SK-N-SH (cell line): ENCODE measurements around the gene UFSP2. TPM values are rescaled to one million over a fixed set of nuclear protein-coding genes. Genes with fewer than 3 reads are reported as not detected.
A peak's percentile ranks its signal among the peaks of the same experiment; 100 is the strongest.

Source experiments
- CTCF ChIA-PET: fragments of 300-600, 350-600 bp; formaldehyde crosslinking; extraction: SDS; loops from one replicate; lab custom pipeline; 2021; lab: Yijun Ruan, JAX
- POLR2A ChIA-PET: fragments of 350-600 bp; sonication (Branson Sonifier 250); formaldehyde crosslinking; extraction: SDS; loops from one replicate; lab custom pipeline; 2020; ENCODE audit warnings: antibody characterized with exemption, inconsistent platforms; lab: Yijun Ruan, JAX
- DNase-seq: peaks from one replicate; pipeline ENCODE4 v3.0.0; 2012
- H2AFZ ChIP-seq: fragments of 200-600 bp; sonication (generic); 2 replicates; pipeline ENCODE4 v1.8.1; 2016; ENCODE audit warnings: antibody characterized with exemption, mild to moderate bottlenecking, low read depth
- H3F3A ChIP-seq: fragments of 200-600 bp; sonication (generic); replicated peaks from 2 replicates; pipeline ENCODE3; 2016; ENCODE audit warnings: antibody characterized with exemption, mild to moderate bottlenecking; ENCODE audit not compliant: insufficient read depth
- H3K27ac ChIP-seq, 2 experiments: fragments of 200-500 bp in 1 of 2; fragments of 200-600 bp in 1 of 2; sonication (Bioruptor generic) in 1 of 2; sonication (generic), shearing (Covaris generic) in 1 of 2; 2 replicates each; pipeline versions ENCODE4 v1.5.1 to v1.6.1; 2014 to 2016; ENCODE audit warnings: low read depth in 2 of 2, inconsistent platforms in 1 of 2, low read length in 1 of 2, mild to moderate bottlenecking in 1 of 2, mixed read lengths in 1 of 2
- H3K27me3 ChIP-seq: fragments of 200-600 bp; sonication (generic), shearing (Covaris generic); 2 replicates; pipeline ENCODE4 v1.6.1; 2016; ENCODE audit warnings: mixed run types; ENCODE audit not compliant: insufficient read depth
- H3K36me3 ChIP-seq, 2 experiments: fragments of 200-500 bp in 1 of 2; fragments of 200-600 bp in 1 of 2; sonication (Bioruptor generic) in 1 of 2; sonication (generic) in 1 of 2; replicated peaks in 1 of 2; 2 replicates each; pipeline versions ENCODE3 to v1.5.1; 2014 to 2016; ENCODE audit warnings: low read length in 1 of 2, mild to moderate bottlenecking in 1 of 2; ENCODE audit not compliant: insufficient read depth in 2 of 2, control insufficient read depth in 1 of 2
- H3K4me1 ChIP-seq, 2 experiments: fragments of 200-500 bp in 1 of 2; fragments of 200-600 bp in 1 of 2; sonication (Bioruptor generic) in 1 of 2; sonication (generic), shearing (Covaris generic) in 1 of 2; 2 replicates each; pipeline versions ENCODE4 v1.5.1 to v1.6.1; 2014 to 2016; ENCODE audit warnings: low read depth in 1 of 2, low read length in 1 of 2, mixed run types in 1 of 2; ENCODE audit not compliant: insufficient read depth in 2 of 2, control insufficient read depth in 1 of 2
- H3K4me2 ChIP-seq: fragments of 200-600 bp; sonication (generic), shearing (Covaris generic); 2 replicates; pipeline ENCODE4 v1.6.1; 2017; ENCODE audit warnings: mixed run types
- H3K4me3 ChIP-seq, 2 experiments: fragments of 200-500 bp in 1 of 2; fragments of 200-600 bp in 1 of 2; sonication (Bioruptor generic) in 1 of 2; sonication (generic), shearing (Covaris generic) in 1 of 2; 2 replicates each; pipeline versions ENCODE4 v1.5.1 to v1.8.1; 2014 to 2016; ENCODE audit warnings: low read depth in 2 of 2, inconsistent platforms in 1 of 2, low read length in 1 of 2, mild to moderate bottlenecking in 1 of 2, mixed read lengths in 1 of 2, moderate library complexity in 1 of 2
- H3K79me2 ChIP-seq: fragments of 200-600 bp; sonication (generic); 2 replicates; pipeline ENCODE4 v1.8.1; 2017; ENCODE audit warnings: mild to moderate bottlenecking; ENCODE audit not compliant: insufficient read depth
- H3K9ac ChIP-seq: fragments of 200-600 bp; sonication (generic); 2 replicates; pipeline ENCODE4 v1.6.1; 2017; ENCODE audit warnings: mixed run types
- H3K9me2 ChIP-seq: fragments of 200-600 bp; sonication (generic); 2 replicates; pipeline ENCODE4 v1.6.1; 2017; ENCODE audit warnings: mixed run types
- H3K9me3 ChIP-seq: fragments of 200-600 bp; sonication (generic); 2 replicates; pipeline ENCODE4 v1.6.1; 2017; ENCODE audit warnings: mixed run types, mild to moderate bottlenecking, moderate library complexity
- H4K20me1 ChIP-seq: fragments of 200-600 bp; sonication (generic); 2 replicates; pipeline ENCODE4 v1.6.1; 2017; ENCODE audit warnings: mild to moderate bottlenecking, mixed run types; ENCODE audit not compliant: insufficient read depth
- ELF1 ChIP-seq: IDR thresholded peaks from 2 replicates; pipeline ENCODE4 v1.4.0; 2012
- EP300 ChIP-seq, 2 experiments: IDR thresholded peaks; 2 replicates each; pipeline versions ENCODE4 v1.4.0 to v1.6.1; 2012; ENCODE audit warnings: borderline replicate concordance in 1 of 2, low read depth in 1 of 2, low read length in 1 of 2
- EZH2phosphoT487 ChIP-seq: fragments of 200-600 bp; sonication (generic); IDR thresholded peaks from 2 replicates; pipeline ENCODE4 v1.6.1; 2017; ENCODE audit warnings: low read depth, mixed run types, mild to moderate bottlenecking, antibody characterized with exemption, moderate library complexity, borderline replicate concordance
- FOSL2 ChIP-seq: IDR thresholded peaks from 2 replicates; pipeline ENCODE4 v1.4.0; 2012; ENCODE audit warnings: low read depth, mild to moderate bottlenecking, moderate library complexity, borderline replicate concordance
- FOXJ3 ChIP-seq: sonication (generic); formaldehyde crosslinking; IDR thresholded peaks from 2 replicates; pipeline ENCODE4 v1.5.1; 2020; ENCODE audit warnings: mild to moderate bottlenecking, missing genetic modification reagents
- GABPA ChIP-seq: IDR thresholded peaks from 2 replicates; pipeline ENCODE4 v1.4.0; 2012; ENCODE audit warnings: low read depth, mild to moderate bottlenecking
- GATA2 ChIP-seq: sonication (generic); formaldehyde crosslinking; IDR thresholded peaks from 2 replicates; pipeline ENCODE4 v1.5.0; 2020; ENCODE audit warnings: mild to moderate bottlenecking, missing genetic modification reagents
- MEF2A ChIP-seq: IDR thresholded peaks from 2 replicates; pipeline ENCODE4 v1.4.0; 2012; ENCODE audit warnings: low read depth, borderline replicate concordance
- MXI1 ChIP-seq: IDR thresholded peaks from 2 replicates; pipeline ENCODE4 v1.6.1; 2012; ENCODE audit warnings: mild to moderate bottlenecking, low read depth, low read length, improper control_type of control experiment
- NFIC ChIP-seq: IDR thresholded peaks from 2 replicates; pipeline ENCODE4 v1.4.0; 2012; ENCODE audit warnings: borderline replicate concordance
- NRF1 ChIP-seq: IDR thresholded peaks from 2 replicates; pipeline ENCODE4 v1.6.1; 2012; ENCODE audit warnings: low read depth, mild to moderate bottlenecking, low read length
- RAD21 ChIP-seq: IDR thresholded peaks from 2 replicates; pipeline ENCODE4 v1.6.1; 2012; ENCODE audit warnings: mild to moderate bottlenecking, low read length
- RCOR1 ChIP-seq: fragments of 150-350 bp; IDR thresholded peaks from 2 replicates; pipeline ENCODE4 v1.6.1; 2017; ENCODE audit warnings: antibody characterized with exemption, low read length
- RFX5 ChIP-seq: IDR thresholded peaks from 2 replicates; pipeline ENCODE4 v1.6.1; 2012; ENCODE audit warnings: mild to moderate bottlenecking, improper control_type of control experiment, low read length
- SIN3A ChIP-seq: IDR thresholded peaks from 2 replicates; pipeline ENCODE4 v1.6.1; 2012; ENCODE audit warnings: low read depth, mild to moderate bottlenecking, low read length, moderate library complexity, borderline replicate concordance
- TAF1 ChIP-seq: IDR thresholded peaks from 2 replicates; pipeline ENCODE4 v1.6.1; 2012; ENCODE audit warnings: low read depth, mild to moderate bottlenecking, low read length, moderate library complexity, borderline replicate concordance
- WGBS: methylation state at CpG from one replicate; pipeline ENCODE4 v1.1.6; 2017; ENCODE audit warnings: low lambda C conversion rate; 5-methylcytosine and 5-hydroxymethylcytosine counted together
- polyA plus RNA-seq, 3 experiments: library from polyadenylated mRNA; depleted of rRNA; stranded (reverse); fragments of >200 nt; gene quantifications; 2 replicates each; pipeline ENCODE4 v1.2.3, GENCODE V29; 2012
- TF ChIP-seq, protein P1 (sequence below): IDR thresholded peaks from 2 replicates; pipeline ENCODE4 v1.4.0; 2012; ENCODE audit warnings: low read depth, borderline replicate concordance
- TF ChIP-seq, protein P2 (sequence below): fragments of 150-350 bp; IDR thresholded peaks from 2 replicates; pipeline ENCODE4 v1.6.1; 2017; ENCODE audit warnings: antibody characterized with exemption, low read length, low read depth, borderline replicate concordance
- TF ChIP-seq, protein P3 (sequence below): IDR thresholded peaks from 2 replicates; pipeline ENCODE4 v1.6.1; 2012; ENCODE audit warnings: mild to moderate bottlenecking, low read depth, low read length, moderate library complexity
- TF ChIP-seq, protein P4 (sequence below): fragments of 200-600 bp; sonication (generic); IDR thresholded peaks from 2 replicates; pipeline ENCODE4 v1.6.1; 2017; ENCODE audit warnings: antibody characterized with exemption, mild to moderate bottlenecking, moderate library complexity
- TF ChIP-seq, protein P5 (sequence below): IDR thresholded peaks from 2 replicates; pipeline ENCODE4 v1.4.0; 2012; ENCODE audit warnings: low read depth, borderline replicate concordance

The UFSP2 gene
- polyA plus RNA-seq, 1 of the 3 experiments (the other 2 are of a cell fraction) = 15.5 TPM

DNA sequence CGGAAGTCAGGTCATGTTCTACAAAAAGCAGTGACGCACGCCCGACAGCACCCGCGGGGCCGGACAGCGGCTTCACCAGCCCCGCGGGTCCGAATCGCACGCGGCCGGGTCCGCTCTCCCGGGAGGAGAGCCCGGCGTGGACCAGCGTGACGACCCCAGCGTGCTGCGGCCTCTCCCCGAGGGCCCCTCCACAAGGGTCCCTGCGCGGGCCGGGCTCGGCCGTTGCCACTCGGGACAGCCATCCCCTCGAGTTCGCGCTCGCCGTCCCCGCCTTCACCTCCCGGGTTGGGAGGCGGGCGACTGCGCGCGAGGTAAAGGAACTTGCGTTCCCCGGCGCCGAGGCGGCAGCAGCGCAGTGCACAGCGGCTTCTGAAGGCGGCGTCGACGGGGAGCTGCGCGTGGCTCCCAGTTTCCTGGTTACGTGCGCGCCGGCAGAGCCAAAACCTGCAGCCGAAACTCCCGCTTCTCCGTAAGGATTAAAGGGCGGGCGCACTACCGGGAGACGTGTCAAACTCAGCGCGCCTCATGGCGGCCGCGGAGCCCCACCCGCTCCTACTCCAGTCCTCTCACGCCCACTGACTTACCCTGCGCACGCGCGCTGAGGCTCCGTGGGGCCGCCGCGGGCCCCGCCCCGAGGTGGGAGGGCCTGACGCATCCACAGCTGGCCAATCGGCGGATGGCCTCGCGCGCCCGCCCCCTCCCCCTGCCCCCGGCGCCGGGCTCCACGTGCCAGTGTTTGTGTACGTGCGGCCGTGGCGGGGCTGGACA is 29.6 kb downstream of the UFSP2 start:
- CTCF ChIA-PET = interaction anchor here (0.9 to 3.8 kb wide), 5 partner anchors 164 to 641 kb away, joined by 3 to 19 read pairs (median 8); partner anchors contain the start of gene SNX25
- Histone ChIP-seq H3K27me3 (no peaks in the 10 kb centered on the region), H3K9me2 (no peaks in the 10 kb centered on the region), H3F3A (peaks cover 9% of the 10 kb centered on the region), H3K9me3 (no peaks in the 10 kb centered on the region), H4K20me1 (no peaks in the 10 kb centered on the region), H2AFZ (peak overlapping the region; percentile 74), H3K4me2 (peak overlapping the region; percentile 99), H3K27ac (peak overlapping the region; percentile 94 to 98), H3K4me1 (peaks cover 6 to 8% of the 10 kb centered on the region in 2 experiments; a peak in 3 of 4 replicates), H3K9ac (peak overlapping the region; percentile 90), H3K4me3 (peak overlapping the region; percentile 74 to 78), H3K79me2 (0 out of 2 replicates have a peak, but pooled peaks cover 8% of the 10 kb centered on the region), H3K36me3 (peaks cover 26 to 29% of the 10 kb centered on the region in 2 experiments)
- peak; percentile 99 for DNase-seq
- WGBS = 0% methylated on average over 11 of the region's 98 CpGs
- POLR2A ChIA-PET = interaction anchor here (0.7 to 2.2 kb wide), 17 partner anchors 8 to 662 kb away, joined by 3 to 14 read pairs (median 4); partner anchors contain the start of genes CENPU, SLC25A4, SNX25 and UFSP2
- TF ChIP-seq RCOR1 = peak; percentile 45; the same call in 1 of the 2 replicates
- TF ChIP-seq GATA2 (CRISPR knock-in tag) = no peak
- peak; percentile 87 for TF ChIP-seq NRF1
- 0 out of 2 replicates have a peak, but pooled peaks have one; percentile 0 for TF ChIP-seq GABPA
- TF ChIP-seq TAF1 = no peak
- no peak; the same call in 1 of the 2 replicates for TF ChIP-seq ELF1
- TF ChIP-seq EP300 (IDR thresholded peaks at IDR 0.05; ENCODE audit: borderline replicate concordance in 1 of 2, low read depth in 1 of 2, low read length in 1 of 2) = 0 out of 4 replicates have a peak, but pooled peaks of 1 of the 2 experiments have one; percentile 6
- no peak for TF ChIP-seq FOXJ3
- TF ChIP-seq FOSL2 = 0 out of 2 replicates have a peak, but pooled peaks have one; percentile 1
- TF ChIP-seq, protein P1, sequence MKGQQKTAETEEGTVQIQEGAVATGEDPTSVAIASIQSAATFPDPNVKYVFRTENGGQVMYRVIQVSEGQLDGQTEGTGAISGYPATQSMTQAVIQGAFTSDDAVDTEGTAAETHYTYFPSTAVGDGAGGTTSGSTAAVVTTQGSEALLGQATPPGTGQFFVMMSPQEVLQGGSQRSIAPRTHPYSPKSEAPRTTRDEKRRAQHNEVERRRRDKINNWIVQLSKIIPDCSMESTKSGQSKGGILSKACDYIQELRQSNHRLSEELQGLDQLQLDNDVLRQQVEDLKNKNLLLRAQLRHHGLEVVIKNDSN = peak; percentile 17; the same call in 1 of the 2 replicates
- peak; percentile 98 for TF ChIP-seq MXI1
- TF ChIP-seq, protein P2, sequence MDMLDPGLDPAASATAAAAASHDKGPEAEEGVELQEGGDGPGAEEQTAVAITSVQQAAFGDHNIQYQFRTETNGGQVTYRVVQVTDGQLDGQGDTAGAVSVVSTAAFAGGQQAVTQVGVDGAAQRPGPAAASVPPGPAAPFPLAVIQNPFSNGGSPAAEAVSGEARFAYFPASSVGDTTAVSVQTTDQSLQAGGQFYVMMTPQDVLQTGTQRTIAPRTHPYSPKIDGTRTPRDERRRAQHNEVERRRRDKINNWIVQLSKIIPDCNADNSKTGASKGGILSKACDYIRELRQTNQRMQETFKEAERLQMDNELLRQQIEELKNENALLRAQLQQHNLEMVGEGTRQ = no peak
- peak; percentile 96 for TF ChIP-seq SIN3A
- TF ChIP-seq, protein P3, sequence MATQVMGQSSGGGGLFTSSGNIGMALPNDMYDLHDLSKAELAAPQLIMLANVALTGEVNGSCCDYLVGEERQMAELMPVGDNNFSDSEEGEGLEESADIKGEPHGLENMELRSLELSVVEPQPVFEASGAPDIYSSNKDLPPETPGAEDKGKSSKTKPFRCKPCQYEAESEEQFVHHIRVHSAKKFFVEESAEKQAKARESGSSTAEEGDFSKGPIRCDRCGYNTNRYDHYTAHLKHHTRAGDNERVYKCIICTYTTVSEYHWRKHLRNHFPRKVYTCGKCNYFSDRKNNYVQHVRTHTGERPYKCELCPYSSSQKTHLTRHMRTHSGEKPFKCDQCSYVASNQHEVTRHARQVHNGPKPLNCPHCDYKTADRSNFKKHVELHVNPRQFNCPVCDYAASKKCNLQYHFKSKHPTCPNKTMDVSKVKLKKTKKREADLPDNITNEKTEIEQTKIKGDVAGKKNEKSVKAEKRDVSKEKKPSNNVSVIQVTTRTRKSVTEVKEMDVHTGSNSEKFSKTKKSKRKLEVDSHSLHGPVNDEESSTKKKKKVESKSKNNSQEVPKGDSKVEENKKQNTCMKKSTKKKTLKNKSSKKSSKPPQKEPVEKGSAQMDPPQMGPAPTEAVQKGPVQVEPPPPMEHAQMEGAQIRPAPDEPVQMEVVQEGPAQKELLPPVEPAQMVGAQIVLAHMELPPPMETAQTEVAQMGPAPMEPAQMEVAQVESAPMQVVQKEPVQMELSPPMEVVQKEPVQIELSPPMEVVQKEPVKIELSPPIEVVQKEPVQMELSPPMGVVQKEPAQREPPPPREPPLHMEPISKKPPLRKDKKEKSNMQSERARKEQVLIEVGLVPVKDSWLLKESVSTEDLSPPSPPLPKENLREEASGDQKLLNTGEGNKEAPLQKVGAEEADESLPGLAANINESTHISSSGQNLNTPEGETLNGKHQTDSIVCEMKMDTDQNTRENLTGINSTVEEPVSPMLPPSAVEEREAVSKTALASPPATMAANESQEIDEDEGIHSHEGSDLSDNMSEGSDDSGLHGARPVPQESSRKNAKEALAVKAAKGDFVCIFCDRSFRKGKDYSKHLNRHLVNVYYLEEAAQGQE = peak; percentile 89
- TF ChIP-seq, protein P4, sequence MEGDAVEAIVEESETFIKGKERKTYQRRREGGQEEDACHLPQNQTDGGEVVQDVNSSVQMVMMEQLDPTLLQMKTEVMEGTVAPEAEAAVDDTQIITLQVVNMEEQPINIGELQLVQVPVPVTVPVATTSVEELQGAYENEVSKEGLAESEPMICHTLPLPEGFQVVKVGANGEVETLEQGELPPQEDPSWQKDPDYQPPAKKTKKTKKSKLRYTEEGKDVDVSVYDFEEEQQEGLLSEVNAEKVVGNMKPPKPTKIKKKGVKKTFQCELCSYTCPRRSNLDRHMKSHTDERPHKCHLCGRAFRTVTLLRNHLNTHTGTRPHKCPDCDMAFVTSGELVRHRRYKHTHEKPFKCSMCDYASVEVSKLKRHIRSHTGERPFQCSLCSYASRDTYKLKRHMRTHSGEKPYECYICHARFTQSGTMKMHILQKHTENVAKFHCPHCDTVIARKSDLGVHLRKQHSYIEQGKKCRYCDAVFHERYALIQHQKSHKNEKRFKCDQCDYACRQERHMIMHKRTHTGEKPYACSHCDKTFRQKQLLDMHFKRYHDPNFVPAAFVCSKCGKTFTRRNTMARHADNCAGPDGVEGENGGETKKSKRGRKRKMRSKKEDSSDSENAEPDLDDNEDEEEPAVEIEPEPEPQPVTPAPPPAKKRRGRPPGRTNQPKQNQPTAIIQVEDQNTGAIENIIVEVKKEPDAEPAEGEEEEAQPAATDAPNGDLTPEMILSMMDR = no peak
- TF ChIP-seq NFIC = no peak
- TF ChIP-seq EZH2phosphoT487 = no peak
- TF ChIP-seq, protein P5, sequence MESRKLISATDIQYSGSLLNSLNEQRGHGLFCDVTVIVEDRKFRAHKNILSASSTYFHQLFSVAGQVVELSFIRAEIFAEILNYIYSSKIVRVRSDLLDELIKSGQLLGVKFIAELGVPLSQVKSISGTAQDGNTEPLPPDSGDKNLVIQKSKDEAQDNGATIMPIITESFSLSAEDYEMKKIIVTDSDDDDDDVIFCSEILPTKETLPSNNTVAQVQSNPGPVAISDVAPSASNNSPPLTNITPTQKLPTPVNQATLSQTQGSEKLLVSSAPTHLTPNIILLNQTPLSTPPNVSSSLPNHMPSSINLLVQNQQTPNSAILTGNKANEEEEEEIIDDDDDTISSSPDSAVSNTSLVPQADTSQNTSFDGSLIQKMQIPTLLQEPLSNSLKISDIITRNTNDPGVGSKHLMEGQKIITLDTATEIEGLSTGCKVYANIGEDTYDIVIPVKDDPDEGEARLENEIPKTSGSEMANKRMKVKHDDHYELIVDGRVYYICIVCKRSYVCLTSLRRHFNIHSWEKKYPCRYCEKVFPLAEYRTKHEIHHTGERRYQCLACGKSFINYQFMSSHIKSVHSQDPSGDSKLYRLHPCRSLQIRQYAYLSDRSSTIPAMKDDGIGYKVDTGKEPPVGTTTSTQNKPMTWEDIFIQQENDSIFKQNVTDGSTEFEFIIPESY = peak; percentile 52; the same call in 1 of the 2 replicates
- TF ChIP-seq MEF2A = no peak; the same call in 1 of the 2 replicates
- no peak for TF ChIP-seq RAD21
- TF ChIP-seq RFX5 = peak; percentile 17; the same call in 1 of the 2 replicates
